Putamen (tissue), 1 donor: Measurements from ENCODE around the gene EDN2.

ENCODE experiments used
- DNase-seq: peaks from one replicate; pipeline ENCODE4 v3.0.0-alpha.2; 2016; ENCODE audit warnings: low spot score

EDN2 gene

DNA sequence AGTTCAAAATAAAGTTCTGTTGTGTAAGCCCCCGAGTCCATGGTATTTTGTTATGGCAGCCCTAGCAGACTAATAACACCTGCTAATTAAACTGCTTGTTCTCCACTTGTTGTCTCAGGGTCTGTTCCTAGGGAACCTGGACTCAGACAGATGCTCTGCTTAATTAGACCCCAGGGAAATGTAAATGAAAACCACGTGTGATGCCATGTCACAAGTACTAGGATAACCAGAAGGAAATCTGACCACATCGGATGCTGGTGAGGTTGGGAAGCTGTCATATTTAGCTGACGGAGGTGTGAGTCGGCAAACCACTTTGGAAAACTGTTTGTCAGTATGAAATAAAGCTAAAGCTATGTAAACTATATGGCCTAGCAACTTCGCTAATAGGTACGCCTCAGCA, 19.6 kb downstream of the EDN2 start:
- no peak for DNase-seq

DNA sequence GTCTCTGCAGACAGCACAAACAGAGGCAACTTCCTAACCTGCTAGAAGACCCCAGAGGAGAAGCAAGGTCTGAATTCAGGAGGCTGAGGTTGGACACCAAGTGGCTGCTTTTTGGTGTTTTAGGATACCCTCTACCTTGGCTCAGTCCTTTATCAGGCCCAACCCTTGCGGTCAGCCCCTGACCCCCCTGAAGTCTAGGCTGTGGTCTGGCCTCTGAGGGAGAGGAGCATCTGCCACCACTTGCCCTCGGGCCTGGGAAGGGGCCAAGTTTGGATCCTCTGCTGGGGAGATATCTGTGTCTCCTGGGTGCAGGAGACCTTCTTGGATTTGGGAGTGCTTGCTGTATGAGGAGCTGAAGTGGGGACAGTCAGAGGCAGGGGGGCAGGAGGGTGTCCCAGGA, 21.0 kb downstream of the EDN2 start:
- no peak for DNase-seq

DNA sequence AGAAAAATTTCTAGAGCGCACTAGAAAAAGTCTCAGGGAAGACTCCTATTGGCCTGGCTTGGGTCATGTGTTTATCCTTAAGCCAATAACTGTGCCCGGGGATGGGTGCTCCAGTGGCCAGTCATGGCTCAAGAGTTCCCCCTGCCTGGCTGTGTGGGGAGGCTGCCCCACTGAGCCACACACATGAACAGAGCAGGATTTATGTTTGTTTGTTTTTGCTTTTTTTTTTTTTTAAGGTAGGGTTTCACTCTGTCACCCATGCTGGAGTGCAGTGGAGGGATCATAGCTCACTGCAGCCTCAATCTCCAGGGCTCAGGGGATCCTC, 21.8 kb downstream of the EDN2 start:
- DNase-seq = no peak

DNA sequence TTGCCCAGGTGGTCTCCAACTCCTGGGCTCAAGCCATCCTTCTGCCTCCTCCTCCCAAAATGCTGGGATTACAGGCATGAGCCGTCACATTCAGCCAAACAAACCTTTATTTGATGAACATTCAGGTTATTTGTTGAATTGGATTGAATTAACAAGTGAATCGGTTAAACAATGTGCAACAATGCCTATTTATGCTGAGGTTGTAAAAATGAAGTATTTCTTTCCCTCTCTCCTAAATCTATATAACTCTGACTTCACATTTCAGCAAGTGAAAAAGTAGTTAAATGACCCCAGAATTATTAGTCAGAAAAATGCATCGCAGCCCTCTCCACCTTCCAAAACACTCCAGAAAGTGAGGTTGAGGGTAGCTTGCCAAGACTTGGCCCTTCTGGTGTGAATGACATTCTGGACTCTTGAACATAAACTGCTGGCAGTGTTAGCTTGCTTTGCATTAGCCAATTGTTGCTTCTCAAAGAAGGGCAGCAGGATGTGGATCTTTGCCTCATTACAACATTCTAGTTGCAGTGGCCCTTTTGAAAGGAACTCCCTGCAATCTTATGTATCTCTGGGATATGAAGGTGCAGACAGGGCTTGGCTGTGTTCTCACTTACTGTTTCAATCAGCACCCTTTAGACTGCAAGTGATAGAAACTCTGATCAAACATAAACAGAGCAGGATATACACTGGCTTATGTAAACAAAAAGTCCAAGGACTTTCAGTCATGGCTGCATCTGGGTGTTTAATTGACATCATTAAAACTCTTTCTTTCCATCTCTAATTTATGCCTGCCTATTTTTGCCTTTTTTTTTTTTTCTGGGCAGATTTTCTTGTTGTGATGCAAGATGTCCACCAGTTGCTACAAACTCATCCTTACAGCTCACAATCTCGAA, 22.4 kb downstream of the EDN2 start:
- DNase-seq = no peak

DNA sequence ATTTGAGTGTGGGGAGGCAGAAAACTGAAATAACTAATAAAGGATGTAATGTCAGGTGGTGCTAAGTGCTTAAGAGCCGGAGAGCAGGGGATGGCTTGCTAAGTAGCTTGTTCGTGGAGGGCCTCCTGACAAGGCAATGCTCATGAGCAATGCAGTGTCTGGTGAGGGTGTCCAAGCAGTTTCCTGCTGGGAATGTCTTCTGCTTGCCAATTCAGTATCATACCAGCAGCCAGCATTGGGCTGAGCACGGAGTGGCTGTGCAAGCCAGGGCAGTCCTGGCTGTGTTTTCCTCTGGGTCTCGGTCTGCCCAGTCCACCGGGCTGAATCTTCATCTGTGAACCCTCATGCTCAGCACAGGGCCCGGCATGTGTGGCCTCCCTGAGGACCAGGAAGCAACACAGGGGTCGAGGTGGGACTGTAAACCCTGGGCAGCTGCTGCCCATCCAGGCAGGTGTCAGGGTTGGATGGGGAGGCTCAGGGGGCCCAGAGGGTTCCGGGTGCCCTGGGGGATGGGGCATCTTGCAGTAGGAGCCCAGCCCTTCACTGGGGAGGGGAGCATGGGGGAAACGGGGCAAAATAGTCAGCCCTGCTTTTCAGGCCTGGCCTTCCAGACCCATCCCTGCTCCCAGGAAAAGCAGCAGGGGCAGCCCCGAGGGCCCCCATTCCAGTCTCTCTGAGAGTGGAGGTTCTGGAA, 27.5 kb downstream of the EDN2 start:
- no peak for DNase-seq

DNA sequence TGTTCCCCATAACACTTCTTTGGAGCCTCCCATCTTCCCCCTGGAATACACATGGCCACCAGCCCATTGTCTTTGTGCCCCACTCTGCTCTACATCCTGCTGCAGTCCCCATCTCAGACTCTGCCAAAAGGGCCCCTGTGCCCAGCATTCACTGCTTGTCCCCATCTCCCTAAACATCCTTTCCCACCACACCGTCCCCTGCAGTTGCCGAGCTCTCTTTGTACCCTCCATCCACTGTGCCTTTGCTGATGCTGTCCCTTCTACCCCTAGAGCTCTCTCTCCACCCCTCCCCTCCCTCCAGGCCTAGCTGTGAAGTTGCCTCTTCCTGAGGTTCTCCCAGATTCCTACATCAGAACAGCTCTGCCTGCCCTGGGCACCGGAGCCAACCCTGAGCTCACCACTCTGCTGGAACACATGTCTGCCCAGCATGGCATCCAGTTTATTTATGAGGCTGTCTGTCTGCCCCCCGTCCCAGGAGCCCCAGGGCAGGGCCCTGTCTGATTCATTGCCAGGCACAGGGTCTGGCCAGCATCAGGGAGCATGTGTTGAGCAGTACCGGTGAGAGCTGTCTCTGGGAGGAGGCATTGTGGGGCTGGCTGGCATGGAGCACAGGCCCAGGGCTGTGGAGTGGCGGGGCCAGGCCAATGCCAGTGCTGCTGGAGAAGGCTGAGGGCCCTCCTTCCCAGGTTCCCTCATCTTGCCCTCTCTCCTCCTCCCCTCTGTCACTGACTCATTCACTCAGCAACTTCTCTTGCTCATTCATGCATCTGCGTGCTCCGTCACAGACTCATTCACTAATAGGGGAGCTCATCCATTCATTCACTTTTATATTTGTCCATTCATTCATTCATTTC, 28.8 kb downstream of the EDN2 start:
- DNase-seq = no peak

DNA sequence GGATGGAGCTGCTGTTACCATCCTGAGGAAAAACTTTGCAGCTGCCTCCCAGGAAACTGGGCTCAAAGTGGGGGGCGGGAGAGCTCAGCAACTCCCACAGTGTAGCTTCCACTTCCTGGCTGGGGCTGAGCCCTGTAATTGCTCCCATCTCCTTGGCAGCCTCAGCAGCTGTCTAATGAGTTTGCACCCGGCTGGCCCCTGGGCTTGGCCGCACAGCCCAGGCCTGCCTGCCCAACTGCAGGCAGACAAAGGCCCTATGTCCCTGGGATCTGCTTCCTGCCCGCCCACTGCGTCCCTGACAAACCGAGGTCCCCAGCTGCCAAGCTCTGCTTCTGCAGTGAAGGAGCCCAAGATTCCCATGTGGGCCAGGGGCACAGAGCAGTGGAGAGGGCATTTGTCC, 30.1 kb downstream of the EDN2 start:
- DNase-seq = peak; percentile 90

DNA sequence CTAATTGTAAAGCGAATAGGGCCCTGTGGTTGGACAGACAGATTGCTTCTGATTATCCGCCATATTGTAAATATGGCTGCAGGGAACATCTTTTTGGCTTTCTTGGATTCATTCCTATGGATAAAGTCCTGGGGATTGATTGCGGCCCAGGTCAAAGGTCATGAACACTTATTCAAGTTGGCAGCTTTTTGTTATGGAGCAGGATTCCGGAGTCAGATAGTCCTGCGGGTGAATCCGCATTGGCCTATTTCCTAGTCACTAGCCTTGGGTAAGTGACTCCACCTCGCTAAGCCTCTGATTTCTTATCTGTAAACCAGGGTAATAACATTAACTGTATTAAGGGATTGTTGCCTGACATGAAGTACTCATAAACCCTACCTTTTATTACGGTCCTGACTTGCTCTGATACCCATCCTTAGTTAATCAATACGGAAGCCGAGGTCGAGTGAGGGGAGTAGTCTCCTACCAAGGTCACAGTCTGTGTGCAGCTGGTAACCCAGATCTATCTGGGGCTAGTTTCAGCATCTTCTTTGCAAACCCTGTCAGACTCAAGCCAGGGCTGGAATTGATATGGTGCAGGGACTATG, 31.7 kb downstream of the EDN2 start:
- DNase-seq = no peak

DNA sequence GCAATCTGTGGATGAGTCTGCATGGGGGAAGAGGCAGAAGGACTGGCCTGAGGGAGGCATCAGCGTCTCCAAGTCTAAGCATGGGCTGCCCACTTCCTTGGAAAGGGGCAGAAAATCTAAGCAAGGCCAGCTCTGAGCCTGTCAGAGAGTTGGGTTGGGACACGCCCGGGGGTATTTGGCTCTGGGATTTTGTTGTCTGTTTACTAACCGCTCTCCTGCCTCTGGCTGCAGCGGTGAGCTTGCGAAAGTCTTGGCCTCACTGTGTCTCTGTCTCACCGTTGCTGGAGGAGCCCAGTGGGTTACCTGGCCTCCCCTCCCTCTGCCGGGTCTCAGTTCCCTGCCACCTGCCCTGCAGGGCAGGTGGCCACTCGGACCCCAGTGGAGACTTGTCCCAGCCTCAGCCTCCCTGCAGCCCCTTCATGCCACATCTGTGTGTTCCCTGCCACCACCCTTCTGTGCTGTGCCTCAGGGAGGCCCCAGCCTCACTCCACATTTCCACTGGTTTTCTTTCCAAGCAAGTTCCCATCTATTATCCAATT, 33.7 kb downstream of the EDN2 start:
- no peak for DNase-seq

DNA sequence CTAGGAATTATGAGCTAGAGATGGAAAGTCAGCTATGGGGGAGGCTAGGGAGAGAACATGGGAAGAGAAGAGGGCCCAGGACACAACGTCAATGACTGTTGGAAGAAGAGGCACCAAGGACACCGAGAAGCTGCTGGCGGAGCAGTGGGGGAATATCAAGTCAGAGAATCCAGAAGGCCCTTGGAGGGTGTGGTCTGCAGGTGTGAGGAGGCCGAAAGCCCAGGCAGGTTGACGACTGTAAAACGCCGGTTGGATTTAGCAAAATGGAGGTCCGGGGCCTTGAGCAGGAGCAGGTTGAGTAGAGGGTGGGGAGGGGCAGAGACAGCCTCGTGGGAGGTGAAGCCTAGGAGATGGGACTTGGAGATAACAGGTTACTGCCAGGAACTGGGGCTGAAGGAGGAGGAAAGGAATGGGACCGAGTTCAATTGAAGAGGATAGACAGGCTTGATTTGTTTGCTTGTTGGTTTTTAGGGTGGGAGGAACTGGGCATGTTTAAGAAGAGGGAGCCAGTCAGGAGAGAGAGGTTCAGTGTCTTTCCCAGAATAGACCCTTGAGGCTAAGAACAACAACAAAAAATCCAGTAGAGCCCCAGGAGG, 35.1 kb downstream of the EDN2 start:
- no peak for DNase-seq

DNA sequence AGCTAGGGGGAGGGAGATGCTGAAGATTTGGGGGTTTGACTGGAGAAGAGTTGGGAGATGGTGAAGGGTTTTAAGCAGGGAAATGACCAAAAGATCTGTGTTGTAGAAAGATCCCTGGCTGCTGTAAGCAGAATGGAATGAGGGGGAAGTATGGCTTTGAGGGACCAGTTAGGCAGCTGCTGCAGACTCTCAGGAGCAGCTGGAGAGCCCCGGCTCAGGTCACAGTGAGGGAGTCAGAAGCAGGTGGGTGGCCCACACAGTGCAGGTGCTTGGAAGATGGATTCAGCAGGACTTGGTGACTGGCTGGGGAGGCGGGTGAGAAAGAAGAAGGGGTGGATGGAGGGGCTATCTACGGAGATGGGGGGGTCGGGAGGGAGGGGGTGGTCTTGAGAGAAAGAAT, 35.7 kb downstream of the EDN2 start:
- DNase-seq = no peak

DNA sequence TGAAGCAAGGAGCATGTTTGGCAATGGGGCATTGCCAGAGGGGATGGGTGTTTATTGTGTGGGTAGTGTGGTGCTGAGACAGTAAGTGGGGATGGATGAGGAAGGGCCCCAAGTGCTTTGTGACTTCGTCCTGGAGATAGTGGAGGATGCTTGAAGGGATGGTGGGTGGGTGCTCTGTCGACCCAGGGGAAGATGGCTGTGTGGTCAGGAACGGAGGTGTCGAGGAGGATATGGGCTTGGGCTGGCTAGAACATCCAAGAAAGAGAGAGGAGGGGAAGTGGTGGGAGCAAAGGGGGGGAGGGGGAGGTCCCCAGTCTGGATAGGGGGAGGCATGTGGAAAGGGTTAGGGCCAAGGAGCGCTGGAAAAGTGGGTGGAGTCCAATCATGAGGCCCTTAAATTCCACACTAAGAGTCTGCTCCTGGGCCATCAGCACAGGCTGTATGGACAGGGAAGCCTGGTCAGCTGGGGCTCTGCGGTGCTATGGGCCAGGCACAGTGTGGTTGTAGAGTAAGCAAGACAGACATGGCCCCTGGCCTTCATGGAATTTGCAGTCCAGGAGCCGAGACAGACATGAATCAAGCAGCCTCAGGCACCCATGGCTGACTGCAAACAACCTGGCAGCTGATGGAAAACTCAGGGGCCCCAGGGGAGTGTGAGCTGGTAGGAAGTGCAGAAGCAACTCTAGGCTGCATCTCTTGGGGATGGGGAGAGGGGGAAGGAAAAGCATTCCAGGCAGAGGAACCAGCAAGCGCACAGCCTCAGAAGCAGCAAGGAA, 36.3 kb downstream of the EDN2 start:
- no peak for DNase-seq

DNA sequence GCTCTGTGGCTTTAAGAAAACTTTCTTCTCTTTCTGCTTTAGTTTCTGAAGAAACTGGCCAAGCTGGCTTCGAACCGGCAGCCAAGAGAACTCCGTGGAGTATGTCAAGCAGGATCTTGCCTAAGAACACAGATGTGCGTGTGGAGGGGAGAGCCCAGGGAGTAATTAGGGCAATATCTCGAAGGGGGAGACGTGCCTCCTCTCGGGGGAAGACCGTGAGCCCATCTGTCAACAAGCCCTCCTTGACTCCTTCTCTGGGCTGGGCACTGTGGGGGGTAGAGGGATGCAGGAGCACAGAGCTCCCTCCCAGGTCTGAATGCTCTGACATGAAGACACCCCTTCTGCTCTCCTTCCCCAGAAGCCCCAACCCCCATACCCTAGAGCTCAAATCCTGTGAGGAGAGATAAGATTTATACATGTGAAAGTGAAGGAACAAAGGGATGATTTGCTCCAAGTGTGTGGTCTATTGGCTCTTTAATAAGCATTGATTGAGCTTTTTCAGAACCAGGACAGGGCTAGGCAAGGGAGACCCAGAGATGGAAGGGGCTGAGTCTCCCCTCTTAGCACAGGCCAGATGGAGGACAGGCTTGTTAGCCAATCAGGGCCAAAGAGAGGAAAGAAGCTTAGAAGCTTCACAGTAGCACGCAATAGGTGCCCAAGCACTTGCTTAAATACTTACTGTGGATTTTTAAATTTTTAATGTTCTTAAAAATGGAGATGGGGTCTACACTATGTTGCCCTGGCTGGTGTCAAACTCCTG, 37.5 kb downstream of the EDN2 start:
- no peak for DNase-seq

DNA sequence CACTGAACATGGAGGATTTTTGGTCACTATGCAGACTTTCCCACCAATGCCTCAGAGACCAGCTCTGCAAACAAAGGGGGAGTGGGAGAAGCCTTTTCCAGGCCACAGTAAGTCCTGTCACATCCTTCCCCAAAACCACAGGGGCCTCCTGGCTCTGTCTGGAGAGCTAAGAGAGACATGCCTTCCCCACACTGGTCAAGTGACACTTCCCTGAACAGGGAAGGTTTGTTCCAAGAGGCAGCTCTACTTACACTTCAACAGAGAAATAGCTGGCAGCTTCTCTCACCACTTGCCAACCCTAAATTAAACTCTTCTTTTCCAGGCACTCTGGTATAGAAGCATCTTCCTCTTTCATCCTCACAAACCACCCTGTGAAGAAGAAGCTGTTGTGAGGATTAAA, 39.7 kb downstream of the EDN2 start:
- DNase-seq = no peak

DNA sequence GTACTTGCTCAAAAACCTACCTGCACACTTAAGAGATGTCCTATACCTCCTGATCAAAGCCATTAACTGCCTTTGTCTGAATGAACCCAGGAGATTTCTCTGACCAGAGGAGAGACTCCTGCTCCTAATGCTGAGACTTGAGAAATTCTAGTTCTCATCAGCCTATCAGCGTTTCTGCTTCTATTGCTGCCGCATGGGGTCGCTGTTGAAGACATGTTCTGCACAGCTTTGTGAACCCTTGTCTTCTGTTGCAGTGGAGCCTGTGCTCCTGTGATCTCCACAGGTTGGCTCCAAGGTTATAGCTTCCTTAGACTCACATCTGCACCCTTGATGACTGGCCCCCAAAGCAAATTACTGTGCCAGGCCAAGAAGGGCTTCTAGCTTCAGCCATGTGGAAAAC, 40.2 kb downstream of the EDN2 start:
- DNase-seq = no peak

DNA sequence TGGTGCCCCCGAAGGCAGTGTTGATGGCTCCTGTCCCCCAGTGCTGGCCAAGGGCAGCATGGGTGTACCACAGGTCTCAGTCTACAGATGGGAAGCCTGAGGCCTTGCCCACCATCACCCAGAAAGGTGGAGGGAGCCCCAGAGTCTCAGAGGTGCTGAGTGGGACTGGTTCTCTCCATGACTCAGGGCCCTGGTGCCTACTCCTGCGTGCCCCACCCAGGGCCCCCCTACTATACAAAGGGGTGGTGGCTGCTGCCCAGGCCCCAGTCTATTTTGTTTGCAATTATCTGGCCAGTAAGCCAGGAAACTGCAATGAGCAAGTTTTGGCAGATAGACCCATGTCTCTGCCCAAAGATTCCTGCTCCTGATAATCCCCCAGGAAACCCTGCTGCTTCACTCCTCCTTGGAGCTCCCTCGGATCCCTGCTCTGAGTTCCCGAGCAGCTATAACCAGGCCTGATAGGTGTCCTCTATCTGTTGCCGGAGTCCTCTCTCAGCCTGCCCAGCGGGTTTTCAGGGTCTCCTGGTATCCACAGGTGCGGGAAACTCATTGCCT, 41.7 kb downstream of the EDN2 start:
- DNase-seq = no peak

DNA sequence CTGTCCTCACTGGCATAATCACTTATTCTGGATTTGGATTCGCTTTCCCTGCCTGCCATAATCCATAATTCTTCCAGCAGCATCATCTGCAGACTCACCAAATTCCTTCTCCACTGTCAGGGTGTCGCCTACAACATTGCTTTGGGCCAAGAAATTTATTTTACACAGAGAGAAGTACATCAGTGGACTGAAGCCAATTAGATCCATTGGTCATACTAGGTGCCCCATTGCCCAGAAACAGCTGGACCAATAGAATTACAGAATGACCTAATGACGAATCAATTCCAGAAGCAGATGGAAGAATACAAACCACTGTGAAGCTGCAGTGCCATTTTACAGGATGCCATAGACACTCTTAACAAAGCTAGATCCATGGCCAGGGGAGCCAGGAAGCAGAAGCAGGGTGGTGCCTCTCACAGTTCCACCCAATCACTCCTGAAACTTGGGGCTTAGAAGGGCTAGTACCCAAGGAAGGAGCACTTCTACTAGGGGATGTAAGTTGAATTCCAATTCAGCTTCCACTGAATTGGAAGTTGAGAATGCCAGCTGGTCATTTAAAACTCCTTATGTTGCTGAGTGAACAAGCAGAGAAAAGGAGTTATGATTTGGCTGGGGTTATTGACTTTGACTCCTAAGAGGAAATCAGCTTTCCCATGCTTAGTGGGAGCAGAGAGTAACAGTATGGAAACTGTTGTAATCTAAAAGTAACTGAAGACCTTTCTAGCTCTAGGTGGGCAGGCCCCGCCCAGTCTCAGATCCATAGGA, 44.0 kb downstream of the EDN2 start:
- DNase-seq = no peak

DNA sequence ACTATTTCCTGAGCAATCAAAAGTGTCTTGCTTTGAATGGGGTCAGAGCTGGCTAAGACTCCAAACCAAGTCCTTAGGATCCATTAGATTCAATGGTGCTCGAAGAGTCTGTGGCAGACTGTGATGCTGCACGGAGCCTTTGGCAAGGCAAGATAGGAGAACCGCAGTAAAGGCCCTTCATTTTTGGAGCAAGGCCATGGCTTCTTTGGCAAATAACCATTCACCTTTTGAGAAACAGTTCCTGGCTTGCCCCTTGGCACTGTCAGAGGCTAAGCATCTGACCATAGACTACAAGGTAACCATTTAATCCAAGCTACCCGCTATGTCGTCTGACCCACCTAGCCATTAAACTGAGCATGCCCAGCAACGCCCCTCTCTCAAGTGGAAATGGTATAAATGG, 45.2 kb downstream of the EDN2 start:
- DNase-seq = no peak

DNA sequence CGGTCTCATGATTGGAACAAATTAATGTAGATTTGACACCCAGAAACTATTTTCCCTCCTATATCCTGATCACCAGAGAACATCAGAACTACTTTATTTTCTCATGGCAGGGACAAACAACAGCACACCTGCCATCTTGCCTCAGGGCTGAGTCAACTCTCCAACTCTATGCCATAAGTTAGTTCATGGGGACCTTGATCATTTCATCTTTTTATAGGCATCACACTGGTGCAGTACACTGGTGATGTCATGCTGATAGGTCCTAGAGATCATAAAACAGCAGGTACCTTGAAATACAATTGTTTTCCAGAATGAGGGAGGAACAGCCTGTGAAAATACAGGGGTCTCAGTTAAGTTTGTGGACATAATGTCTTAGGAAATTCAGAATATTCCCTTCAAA, 45.8 kb downstream of the EDN2 start:
- DNase-seq = no peak
